Eye (tissue), 1 donor: ENCODE results near the gene PTPRN2.

Experiments used
- DNase-seq: peaks from one replicate; pipeline ENCODE4 v3.0.0-alpha.2; 2015

PTPRN2 gene

GRCh38 chr7:158016180-158017097 is 571.2 kb downstream of the PTPRN2 start:
- peak; percentile 90 for DNase-seq

GRCh38 chr7:158015403-158016179 is 572.0 kb downstream of the PTPRN2 start:
- peak; percentile 73 for DNase-seq

- DNase-seq: no peak
These were observed 572.6 kb downstream of the PTPRN2 start for GRCh38 chr7:158014976-158015375.

GRCh38 chr7:158013085-158013668 is 574.4 kb downstream of the PTPRN2 start:
- no peak for DNase-seq

GRCh38 chr7:158011941-158012340 is 575.7 kb downstream of the PTPRN2 start:
- no peak for DNase-seq

- no peak for DNase-seq
These were observed 576.5 kb downstream of the PTPRN2 start for GRCh38 chr7:158010961-158011693.

GRCh38 chr7:158009886-158010285 is 577.7 kb downstream of the PTPRN2 start:
- DNase-seq: no peak

- no peak for DNase-seq
These were observed 579.4 kb downstream of the PTPRN2 start for GRCh38 chr7:158008267-158008666.

GRCh38 chr7:158007697-158008257 is 579.8 kb downstream of the PTPRN2 start:
- DNase-seq: no peak

- no peak for DNase-seq
These were observed 580.6 kb downstream of the PTPRN2 start for GRCh38 chr7:158006841-158007696.

- no peak for DNase-seq
These were observed 582.1 kb downstream of the PTPRN2 start for GRCh38 chr7:158005531-158005930.

- no peak for DNase-seq
These were observed 583.5 kb downstream of the PTPRN2 start for GRCh38 chr7:158004123-158004490.

- DNase-seq: no peak
These were observed 584.0 kb downstream of the PTPRN2 start for GRCh38 chr7:158003441-158004122.

- DNase-seq: no peak
These were observed 585.0 kb downstream of the PTPRN2 start for GRCh38 chr7:158002486-158003080.

- no peak for DNase-seq
These were observed 585.9 kb downstream of the PTPRN2 start for GRCh38 chr7:158001621-158002320.

- no peak for DNase-seq
These were observed 586.6 kb downstream of the PTPRN2 start for GRCh38 chr7:158001003-158001402.

GRCh38 chr7:158000160-158000559 is 587.5 kb downstream of the PTPRN2 start:
- DNase-seq: no peak

- DNase-seq: no peak
These were observed 588.6 kb downstream of the PTPRN2 start for GRCh38 chr7:157998884-157999552.

- no peak for DNase-seq
These were observed 590.2 kb downstream of the PTPRN2 start for GRCh38 chr7:157997471-157997870.
